Measurements from ENCODE around the gene SYT1.
"Not testable (repeated sequence)": the region's sequence is repeated elsewhere in the genome, so short reads cannot be mapped to it uniquely, and the experiment has no call there.

Gene SYT1

DNA sequence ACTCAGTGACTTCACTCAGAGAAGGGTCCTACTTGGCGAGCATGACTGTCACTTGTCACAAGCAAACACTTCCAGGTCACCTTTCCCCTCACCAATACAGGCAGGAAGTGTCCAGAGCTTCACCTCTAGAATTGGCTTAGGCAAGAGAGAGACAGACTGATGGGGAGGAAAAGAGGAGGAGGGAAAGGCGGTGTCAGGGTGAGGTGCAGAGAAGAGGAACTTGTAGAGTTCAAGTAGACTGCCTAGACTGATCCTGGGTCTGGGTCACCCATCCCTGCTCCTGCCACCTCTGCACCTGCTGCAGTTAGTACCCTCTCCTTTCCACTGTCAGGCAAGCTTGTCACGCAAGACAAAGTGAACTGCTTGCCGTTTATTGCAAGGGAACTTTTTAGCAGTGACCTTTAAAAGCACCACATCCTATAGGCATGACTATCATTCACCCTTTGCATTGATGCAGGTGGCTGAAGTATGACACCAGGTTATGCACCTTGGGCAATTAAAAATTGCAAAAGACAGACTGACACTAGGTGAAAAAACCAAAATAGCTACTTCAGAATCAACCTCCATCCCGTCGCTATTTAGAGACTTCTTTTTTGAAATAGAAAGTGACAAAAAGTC is 292.4 kb downstream of the SYT1 start:
- no peak for DNase-seq

DNA sequence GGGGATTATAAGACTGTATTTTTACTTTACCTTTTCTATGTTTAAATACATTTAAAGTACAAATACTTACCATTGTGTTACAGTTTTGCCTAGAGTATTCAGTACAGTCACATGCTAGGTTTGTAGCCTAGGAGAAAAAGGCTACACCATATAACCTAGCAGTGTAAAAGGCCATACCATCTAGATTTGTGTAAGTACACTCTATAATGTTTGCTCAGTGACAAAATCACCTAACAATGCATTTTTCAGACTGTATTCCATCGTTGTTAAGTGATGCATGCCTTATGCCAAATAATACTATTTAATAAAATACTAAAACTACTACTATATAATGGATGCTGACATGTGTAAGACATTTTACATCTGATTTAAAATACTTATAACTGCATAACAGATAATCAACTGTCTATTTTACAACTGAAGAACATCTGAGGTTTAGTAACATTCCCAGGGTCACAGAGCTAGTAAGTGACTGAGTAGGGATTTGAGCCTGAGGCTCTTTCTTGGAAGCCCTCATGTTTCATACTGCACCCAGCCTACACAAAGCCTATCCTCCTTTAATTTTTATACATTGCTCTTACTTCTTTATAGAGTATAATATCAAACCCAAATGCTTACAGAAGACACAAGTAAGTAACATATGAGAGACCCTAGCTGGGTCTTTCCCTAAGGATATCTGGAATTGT is 296.8 kb downstream of the SYT1 start:
- DNase-seq: no peak

- DNase-seq: no peak
Observed at GRCh38 chr12:79162147-79162772, 297.7 kb downstream of the SYT1 start.

GRCh38 chr12:79162948-79163347 is 298.4 kb downstream of the SYT1 start:
- no peak for DNase-seq

DNA sequence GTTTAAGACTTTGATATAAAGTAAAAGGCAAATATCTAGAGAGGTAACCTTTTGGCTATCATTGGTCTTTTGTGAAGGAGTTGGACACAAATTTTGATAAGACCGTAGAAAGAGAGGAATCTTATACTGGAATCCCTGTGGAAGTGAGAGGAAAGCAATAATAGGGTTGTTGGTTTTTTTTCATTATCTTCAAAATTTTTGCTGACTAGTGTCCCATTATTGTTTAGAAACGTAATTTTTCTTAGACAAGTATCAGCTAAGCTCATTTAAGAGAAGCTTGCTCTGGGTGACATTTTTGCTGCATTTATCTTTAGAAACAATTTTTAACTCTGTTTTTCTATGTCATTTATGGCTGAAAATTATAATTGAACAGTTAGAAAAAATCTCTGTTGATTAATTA is 300.3 kb downstream of the SYT1 start:
- no peak for DNase-seq

GRCh38 chr12:79168687-79169086 is 304.1 kb downstream of the SYT1 start:
- DNase-seq: no peak

DNA sequence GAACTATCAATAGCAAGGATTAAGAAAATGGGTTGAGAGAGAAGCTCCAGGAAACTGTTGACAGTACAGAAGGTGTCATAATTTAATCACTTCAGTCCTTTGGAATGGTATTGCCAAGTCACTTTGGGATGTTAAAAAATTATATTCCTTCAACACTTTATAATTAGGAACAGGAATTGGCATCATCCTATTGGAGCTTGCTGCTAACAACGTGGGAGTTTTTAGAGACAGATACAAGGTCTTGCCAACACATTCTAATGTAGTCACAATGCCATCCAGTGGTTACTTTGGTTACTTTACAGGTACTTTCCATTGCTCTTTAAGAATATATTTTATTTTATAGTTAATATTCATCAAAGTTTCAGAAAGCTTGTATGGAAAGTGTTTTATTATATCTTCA is 310.1 kb downstream of the SYT1 start:
- no peak for DNase-seq

- DNase-seq: no peak
Observed at GRCh38 chr12:79183003-79183402, 318.4 kb downstream of the SYT1 start.

- no peak for DNase-seq
Observed at GRCh38 chr12:79183926-79184325, 319.4 kb downstream of the SYT1 start.

- no peak for DNase-seq
Observed at GRCh38 chr12:79186506-79186905, 321.9 kb downstream of the SYT1 start.

GRCh38 chr12:79187032-79187431 is 322.5 kb downstream of the SYT1 start:
- no peak for DNase-seq

DNA sequence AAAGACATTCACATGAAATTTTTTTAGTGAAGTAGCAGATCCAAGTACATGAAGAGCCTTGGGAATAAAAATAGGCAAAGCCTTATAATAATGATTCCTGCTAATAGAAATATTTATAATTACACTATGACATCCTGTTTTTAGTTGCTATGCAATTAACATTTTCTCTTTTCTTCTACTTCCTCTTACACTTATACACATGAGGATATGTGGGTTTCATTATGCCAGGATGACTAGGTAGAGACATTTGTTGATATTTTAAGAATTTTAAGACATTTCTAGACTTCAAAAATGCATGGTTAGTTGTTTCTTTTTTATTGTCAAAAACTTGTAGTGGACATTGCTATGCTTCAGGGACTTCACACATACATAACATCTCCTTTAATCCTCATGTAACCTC is 326.8 kb downstream of the SYT1 start:
- DNase-seq: no peak

- no peak for DNase-seq
Observed at GRCh38 chr12:79194595-79194994, 330.0 kb downstream of the SYT1 start.

DNA sequence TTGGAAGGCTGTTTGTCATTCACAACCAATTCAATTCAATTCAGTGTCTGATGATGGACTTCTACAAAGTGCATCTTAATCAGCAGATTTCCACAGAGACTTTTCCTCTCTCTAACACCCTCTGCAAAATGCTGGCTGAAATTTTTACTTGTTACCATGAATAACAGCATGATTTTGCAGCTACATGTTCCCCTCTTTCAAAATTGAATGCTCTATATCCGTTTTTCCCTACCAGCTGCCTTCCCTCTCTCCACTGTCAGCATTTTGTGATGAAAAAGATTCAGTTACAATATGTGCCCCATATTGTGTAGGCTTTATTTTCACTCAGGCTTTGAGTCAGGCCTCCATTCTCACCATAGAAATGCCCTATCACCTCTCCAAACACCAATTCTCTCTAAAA is 334.6 kb downstream of the SYT1 start:
- DNase-seq: no peak

DNA sequence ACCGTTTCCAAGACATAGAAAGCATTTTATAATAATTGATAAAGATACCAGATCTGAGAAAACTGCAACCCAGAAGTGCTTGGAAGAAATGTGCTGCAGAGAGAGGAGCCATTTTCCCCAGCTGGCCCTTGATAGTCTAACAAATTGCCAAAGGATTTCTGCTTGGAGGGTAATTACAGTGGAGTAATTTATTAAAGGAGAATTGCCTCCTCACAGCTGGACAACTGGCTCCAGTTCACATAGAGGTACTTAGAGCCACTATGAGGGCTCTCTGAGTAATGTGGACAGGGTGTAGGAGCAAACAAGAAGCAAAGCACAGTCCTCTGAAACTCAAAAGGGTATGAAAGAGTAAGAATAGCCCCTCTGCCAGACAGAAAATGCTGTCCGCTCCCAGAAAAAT is 335.6 kb downstream of the SYT1 start:
- DNase-seq: no peak

DNA sequence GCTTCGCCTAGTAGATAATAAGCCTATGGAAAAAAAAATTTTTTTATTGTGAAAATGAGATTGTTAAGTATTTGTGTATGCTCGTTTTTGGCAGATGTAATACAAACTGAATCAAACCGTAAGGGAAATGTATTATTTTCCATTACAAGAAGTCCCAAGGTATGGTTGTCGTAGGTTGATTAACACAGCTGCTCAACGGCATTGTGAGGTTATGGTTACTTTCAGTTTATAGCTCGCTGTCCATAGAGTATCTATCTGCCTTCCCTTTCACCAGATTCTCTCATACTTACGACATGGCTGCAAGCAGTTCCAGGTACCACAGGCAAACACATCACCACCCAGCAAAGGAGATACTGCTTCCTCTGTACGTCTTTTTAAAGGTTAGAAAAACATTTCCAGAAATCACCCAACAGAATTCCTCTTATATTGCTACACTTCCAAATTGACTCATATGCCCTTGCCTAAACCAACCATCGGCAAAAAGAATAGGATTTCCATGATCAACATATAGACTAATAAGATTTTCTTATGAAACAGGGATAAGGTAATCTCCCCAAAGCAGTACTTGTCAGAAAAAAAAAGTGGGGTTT is 338.6 kb downstream of the SYT1 start:
- DNase-seq: no peak

DNA sequence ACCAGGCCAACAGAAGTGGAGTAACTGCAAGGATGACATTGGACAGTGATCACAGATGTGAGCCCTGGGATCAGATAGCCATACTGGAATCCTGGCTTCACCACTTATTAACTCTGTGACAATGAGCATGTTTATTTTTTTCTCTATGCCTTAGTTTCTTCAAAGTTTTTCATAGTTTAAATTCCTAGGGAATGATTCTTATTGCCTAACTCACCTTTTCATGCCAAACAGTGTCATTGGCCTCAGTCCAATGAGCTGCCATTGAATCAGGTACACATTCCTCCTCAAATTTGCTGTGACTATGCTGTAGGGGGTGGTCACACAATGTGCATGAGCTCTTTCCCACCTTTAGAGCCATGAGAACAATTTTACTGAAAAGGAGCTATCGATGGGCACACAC is 342.3 kb downstream of the SYT1 start:
- DNase-seq: no peak

DNA sequence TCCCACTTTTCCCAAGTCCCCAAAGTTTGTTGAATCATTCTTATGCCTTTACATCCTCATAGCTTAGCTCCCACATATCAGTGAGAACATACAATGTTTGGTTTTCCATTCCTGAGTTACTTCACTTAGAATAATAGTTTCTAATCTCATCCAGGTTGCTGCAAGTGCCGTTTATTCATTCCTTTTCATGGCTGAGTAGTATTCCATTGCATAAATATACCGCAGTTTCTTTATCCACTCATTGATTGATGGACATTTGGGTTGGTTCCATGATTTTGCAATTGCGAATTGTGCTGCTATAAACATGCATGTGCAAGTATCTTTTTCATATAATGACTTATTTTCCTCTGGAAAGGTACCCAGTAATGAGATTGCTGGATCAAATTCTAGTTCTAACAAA is 345.8 kb downstream of the SYT1 start:
- DNase-seq: not testable (repeated sequence)

- DNase-seq: no peak
Observed at GRCh38 chr12:79217306-79217705, 352.7 kb downstream of the SYT1 start.

- DNase-seq: no peak
Observed at GRCh38 chr12:79223210-79223609, 358.6 kb downstream of the SYT1 start.

DNA sequence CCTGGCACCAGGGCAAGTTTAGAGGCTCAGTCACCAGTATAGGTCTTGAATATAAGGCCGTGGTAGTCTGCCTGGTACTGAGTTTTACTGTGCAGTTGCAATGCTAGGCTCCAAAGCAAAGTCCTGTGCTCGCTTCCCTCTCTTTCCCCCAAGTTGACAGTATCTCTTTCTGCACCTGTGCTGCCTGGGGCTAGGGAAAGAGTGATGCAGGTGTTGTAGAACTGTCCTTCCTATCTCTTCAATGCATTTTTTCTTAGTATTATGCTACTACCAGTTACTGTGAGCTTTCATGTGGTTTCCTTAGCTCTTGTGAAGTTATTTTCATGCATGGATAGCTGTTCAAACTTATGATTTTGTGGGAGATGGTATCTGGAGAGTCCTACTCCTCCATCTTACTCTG is 359.2 kb downstream of the SYT1 start:
- no peak for DNase-seq

GRCh38 chr12:79227091-79227490 is 362.5 kb downstream of the SYT1 start:
- DNase-seq: no peak

GRCh38 chr12:79227646-79228045 is 363.1 kb downstream of the SYT1 start:
- DNase-seq: no peak

GRCh38 chr12:79233341-79233781 is 368.8 kb downstream of the SYT1 start:
- DNase-seq: no peak

Data from femur (tissue), 1 donor.